Measurements from ENCODE around the gene SPINK4. TPM values are rescaled to one million over a fixed set of nuclear protein-coding genes. Genes with fewer than 3 reads are reported as not detected.

SPINK4 gene
- total RNA-seq, 1 experiment from 2014 or later, result not detected

DNA sequence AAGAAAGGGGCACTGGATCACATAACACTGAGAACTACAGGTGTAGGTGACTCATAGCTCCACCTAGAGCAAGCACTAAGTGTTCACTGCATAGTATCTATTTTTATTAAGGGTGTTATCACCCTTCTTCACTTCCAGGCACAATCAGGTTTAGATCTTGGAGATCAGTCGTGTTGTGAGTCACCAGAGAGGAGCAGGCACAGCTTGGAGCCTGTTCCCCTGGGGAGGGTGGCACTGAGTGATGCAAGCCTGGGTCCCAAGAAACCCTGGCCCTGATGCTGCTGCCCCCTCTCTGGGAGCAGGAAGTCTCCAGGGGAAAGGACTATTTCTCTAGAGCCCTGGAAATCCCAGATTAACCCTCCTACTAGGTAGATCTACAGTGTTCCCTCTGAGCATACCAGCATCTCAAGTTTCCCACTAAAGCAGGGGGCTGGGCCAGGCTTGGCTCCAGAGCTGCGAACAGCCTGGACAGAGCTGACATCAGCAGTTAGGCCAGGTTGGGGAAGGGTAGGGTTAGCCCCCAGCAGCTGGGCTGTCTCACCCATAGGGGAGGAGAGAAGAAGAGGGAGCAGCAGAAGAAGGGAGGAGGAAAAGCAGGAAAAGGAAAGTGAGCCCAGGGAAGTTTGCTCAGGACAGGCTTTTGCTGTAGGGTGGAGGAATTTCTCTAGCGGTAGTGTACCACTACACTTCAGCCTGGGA lies 28.1 kb upstream of the SPINK4 start (continued):
- TF ChIP-seq, protein P1, sequence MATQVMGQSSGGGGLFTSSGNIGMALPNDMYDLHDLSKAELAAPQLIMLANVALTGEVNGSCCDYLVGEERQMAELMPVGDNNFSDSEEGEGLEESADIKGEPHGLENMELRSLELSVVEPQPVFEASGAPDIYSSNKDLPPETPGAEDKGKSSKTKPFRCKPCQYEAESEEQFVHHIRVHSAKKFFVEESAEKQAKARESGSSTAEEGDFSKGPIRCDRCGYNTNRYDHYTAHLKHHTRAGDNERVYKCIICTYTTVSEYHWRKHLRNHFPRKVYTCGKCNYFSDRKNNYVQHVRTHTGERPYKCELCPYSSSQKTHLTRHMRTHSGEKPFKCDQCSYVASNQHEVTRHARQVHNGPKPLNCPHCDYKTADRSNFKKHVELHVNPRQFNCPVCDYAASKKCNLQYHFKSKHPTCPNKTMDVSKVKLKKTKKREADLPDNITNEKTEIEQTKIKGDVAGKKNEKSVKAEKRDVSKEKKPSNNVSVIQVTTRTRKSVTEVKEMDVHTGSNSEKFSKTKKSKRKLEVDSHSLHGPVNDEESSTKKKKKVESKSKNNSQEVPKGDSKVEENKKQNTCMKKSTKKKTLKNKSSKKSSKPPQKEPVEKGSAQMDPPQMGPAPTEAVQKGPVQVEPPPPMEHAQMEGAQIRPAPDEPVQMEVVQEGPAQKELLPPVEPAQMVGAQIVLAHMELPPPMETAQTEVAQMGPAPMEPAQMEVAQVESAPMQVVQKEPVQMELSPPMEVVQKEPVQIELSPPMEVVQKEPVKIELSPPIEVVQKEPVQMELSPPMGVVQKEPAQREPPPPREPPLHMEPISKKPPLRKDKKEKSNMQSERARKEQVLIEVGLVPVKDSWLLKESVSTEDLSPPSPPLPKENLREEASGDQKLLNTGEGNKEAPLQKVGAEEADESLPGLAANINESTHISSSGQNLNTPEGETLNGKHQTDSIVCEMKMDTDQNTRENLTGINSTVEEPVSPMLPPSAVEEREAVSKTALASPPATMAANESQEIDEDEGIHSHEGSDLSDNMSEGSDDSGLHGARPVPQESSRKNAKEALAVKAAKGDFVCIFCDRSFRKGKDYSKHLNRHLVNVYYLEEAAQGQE (IDR thresholded peaks at IDR 0.05; ENCODE audit: low read depth), result no peak
- TF ChIP-seq SIN3A (IDR thresholded peaks at IDR 0.05; ENCODE audit: low read depth) (no peak), SRF (IDR thresholded peaks at IDR 0.05; ENCODE audit: low read depth) (no peak), ZFX (IDR thresholded peaks at IDR 0.05) (no peak)

- H3K4me3 ChIP-seq (replicated peaks in 1 of 2; ENCODE audit: low read depth in 1 of 2, low read length in 2 of 2), result no peak overlapping the region
- POLR2A ChIA-PET, result no interaction called here
- H3K27ac ChIP-seq (ENCODE audit: low read depth, low read length), result no peak overlapping the region
- RAD21 ChIA-PET (ENCODE audit: low non-redundant PET in 1 of 2, low total read pairs in 2 of 2, uncharacterized antibody in 2 of 2, unreplicated experiment in 2 of 2), result no interaction called here
- H3K36me3 ChIP-seq (ENCODE audit: control insufficient read depth in 1 of 2, insufficient read depth in 2 of 2, low read length in 2 of 2), result no peaks in the 10 kb centered on the region
- no peaks in the 10 kb centered on the region for H3K9me2 ChIP-seq (ENCODE audit: insufficient read depth)
- H4K20me1 ChIP-seq (ENCODE audit: insufficient read depth), result no peaks in the 10 kb centered on the region
- no peak for ATAC-seq
- no peak overlapping the region for H3K4me2 ChIP-seq (ENCODE audit: low read length)
- no peak overlapping the region for H3K9ac ChIP-seq (ENCODE audit: low read length)
- no TSS peak for BruUV-seq (replicated peaks)
- CTCF ChIA-PET, result no interaction called here
- no peak overlapping the region for H2AFZ ChIP-seq (ENCODE audit: low read depth, low read length, poor library complexity, severe bottlenecking)
- peaks cover 0 to 6% of the 10 kb centered on the region in 2 experiments; a peak in 2 of 4 replicates for H3K4me1 ChIP-seq (ENCODE audit: control insufficient read depth in 1 of 2, insufficient read depth in 2 of 2, low read length in 2 of 2)
- H3K27me3 ChIP-seq (ENCODE audit: insufficient read depth, low read length), result no peaks in the 10 kb centered on the region
- intact Hi-C loops (cut with micrococcal nuclease), result loop anchor here (10.0 kb wide), 1 partner anchor 636 kb away; no protein-coding TSS in a partner anchor
- no peaks in the 10 kb centered on the region for H3K9me3 ChIP-seq (ENCODE audit: control insufficient read depth in 1 of 2, insufficient read depth in 1 of 2, low read depth in 1 of 2, low read length in 2 of 2)
- DNase-seq (ENCODE audit: low read depth, low spot score), result no peak
- H3K79me2 ChIP-seq (ENCODE audit: insufficient read depth, low read length), result no peaks in the 10 kb centered on the region
- TF ChIP-seq CBX3 (IDR thresholded peaks at IDR 0.05; ENCODE audit: low read depth) (no peak), POLR2A (IDR thresholded peaks at IDR 0.05; ENCODE audit: borderline replicate concordance, extremely low read depth, insufficient read depth, insufficient read length) (no peak), EGR1 (IDR thresholded peaks at IDR 0.05; ENCODE audit: low read depth) (no peak), CEBPB (IDR thresholded peaks at IDR 0.05; ENCODE audit: low read depth) (no peak), YY1 (IDR thresholded peaks at IDR 0.05; ENCODE audit: extremely low read depth, insufficient replicate concordance, low read depth, low read length) (no peak), EZH2phosphoT487 (IDR thresholded peaks at IDR 0.05; ENCODE audit: borderline replicate concordance) (no peak), ELF1 (IDR thresholded peaks at IDR 0.05; ENCODE audit: borderline replicate concordance, low read depth) (no peak), POLR2AphosphoS5 (IDR thresholded peaks at IDR 0.05; ENCODE audit: low read depth, low read length) (no peak)
- TF ChIP-seq, protein P1 (IDR thresholded peaks at IDR 0.05; ENCODE audit: low read depth), result no peak
- TF ChIP-seq, protein P2, sequence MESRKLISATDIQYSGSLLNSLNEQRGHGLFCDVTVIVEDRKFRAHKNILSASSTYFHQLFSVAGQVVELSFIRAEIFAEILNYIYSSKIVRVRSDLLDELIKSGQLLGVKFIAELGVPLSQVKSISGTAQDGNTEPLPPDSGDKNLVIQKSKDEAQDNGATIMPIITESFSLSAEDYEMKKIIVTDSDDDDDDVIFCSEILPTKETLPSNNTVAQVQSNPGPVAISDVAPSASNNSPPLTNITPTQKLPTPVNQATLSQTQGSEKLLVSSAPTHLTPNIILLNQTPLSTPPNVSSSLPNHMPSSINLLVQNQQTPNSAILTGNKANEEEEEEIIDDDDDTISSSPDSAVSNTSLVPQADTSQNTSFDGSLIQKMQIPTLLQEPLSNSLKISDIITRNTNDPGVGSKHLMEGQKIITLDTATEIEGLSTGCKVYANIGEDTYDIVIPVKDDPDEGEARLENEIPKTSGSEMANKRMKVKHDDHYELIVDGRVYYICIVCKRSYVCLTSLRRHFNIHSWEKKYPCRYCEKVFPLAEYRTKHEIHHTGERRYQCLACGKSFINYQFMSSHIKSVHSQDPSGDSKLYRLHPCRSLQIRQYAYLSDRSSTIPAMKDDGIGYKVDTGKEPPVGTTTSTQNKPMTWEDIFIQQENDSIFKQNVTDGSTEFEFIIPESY (IDR thresholded peaks at IDR 0.05; ENCODE audit: extremely low read depth, insufficient replicate concordance, low read length), result no peak
Measured at GRCh38 chr9:33220681-33221567, 19.0 kb upstream of the SPINK4 start.

All from HCT116 (cell line).